Measurements from ENCODE around the gene KIF27. TPM values are rescaled to one million over a fixed set of nuclear protein-coding genes. Genes with fewer than 3 reads are reported as not detected.

Gene KIF27
- total RNA-seq, 1 donor from 2014 or later: 2.7 TPM

DNA sequence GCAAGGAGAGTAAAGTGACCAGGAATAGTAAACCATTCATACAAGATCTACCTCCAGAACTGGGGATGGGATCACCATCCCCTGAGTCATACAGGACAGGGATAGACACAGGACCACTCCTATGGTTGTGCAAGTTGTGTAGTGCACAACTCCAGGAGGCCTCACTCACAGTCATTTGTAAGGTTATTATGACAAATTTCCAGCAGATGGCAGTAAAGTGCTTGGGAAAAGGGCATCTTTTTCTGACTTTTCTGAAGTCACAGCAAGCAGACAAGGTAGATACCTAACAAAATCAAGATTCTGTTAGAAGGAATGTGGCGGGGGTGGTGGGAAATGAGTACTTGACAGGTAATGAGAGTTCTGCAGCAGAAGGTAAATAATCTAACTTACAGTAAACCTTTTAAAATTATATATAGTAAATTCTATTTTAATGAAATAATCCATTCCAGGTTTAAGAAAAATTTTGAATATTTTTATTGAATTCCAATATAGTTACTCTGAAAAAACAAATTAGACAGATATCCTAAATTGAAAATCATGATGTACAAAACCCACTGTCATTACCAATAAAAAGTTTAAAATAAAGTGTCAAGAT lies 16.7 kb upstream of the KIF27 start:
- H3K9me3 Mint-ChIP-seq (ENCODE audit: low read depth): no peaks in the 10 kb centered on the region
- no peaks in the 10 kb centered on the region for H3K27me3 Mint-ChIP-seq (ENCODE audit: low read depth)
- no peak overlapping the region for H3K4me3 Mint-ChIP-seq (ENCODE audit: unreplicated experiment)
- no peaks in the 10 kb centered on the region for H3K36me3 Mint-ChIP-seq (ENCODE audit: low read depth)
- DNase-seq (ENCODE audit: low spot score): no peak
- TF ChIP-seq, protein P1, sequence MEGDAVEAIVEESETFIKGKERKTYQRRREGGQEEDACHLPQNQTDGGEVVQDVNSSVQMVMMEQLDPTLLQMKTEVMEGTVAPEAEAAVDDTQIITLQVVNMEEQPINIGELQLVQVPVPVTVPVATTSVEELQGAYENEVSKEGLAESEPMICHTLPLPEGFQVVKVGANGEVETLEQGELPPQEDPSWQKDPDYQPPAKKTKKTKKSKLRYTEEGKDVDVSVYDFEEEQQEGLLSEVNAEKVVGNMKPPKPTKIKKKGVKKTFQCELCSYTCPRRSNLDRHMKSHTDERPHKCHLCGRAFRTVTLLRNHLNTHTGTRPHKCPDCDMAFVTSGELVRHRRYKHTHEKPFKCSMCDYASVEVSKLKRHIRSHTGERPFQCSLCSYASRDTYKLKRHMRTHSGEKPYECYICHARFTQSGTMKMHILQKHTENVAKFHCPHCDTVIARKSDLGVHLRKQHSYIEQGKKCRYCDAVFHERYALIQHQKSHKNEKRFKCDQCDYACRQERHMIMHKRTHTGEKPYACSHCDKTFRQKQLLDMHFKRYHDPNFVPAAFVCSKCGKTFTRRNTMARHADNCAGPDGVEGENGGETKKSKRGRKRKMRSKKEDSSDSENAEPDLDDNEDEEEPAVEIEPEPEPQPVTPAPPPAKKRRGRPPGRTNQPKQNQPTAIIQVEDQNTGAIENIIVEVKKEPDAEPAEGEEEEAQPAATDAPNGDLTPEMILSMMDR (IDR thresholded peaks at IDR 0.05): peak; percentile 91
- peaks cover 16% of the 10 kb centered on the region for H3K4me1 Mint-ChIP-seq (ENCODE audit: low read depth)
- H3K27ac Mint-ChIP-seq (ENCODE audit: unreplicated experiment): no peak overlapping the region

DNA sequence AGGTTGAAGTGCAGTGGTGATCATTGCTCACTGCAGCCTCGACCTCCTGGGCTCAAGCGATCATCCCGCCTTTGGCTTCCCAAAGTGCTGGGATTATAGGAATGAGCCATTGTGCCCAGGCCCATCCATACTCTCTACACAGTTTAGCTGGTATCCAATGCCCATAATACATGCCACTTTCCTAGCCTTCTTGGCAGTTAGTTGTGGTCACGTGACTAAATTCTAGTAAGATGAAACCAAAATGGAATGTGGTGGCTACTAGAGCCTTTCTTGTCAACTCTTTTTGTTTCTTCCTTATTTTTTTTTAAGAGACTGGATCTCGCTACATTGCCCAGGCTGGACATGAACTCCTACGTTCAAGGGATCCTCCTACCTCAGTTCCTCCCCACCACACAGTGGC lies 15.3 kb upstream of the KIF27 start:
- Mint-ChIP-seq H3K4me3 (ENCODE audit: unreplicated experiment) (no peak overlapping the region), H3K9me3 (ENCODE audit: low read depth) (no peaks in the 10 kb centered on the region), H3K4me1 (ENCODE audit: low read depth) (peaks cover 16% of the 10 kb centered on the region), H3K36me3 (ENCODE audit: low read depth) (no peaks in the 10 kb centered on the region), H3K27ac (ENCODE audit: unreplicated experiment) (no peak overlapping the region), H3K27me3 (ENCODE audit: low read depth) (no peaks in the 10 kb centered on the region)
- no peak for DNase-seq (ENCODE audit: low spot score)
- TF ChIP-seq, protein P1 (IDR thresholded peaks at IDR 0.05): no peak

DNA sequence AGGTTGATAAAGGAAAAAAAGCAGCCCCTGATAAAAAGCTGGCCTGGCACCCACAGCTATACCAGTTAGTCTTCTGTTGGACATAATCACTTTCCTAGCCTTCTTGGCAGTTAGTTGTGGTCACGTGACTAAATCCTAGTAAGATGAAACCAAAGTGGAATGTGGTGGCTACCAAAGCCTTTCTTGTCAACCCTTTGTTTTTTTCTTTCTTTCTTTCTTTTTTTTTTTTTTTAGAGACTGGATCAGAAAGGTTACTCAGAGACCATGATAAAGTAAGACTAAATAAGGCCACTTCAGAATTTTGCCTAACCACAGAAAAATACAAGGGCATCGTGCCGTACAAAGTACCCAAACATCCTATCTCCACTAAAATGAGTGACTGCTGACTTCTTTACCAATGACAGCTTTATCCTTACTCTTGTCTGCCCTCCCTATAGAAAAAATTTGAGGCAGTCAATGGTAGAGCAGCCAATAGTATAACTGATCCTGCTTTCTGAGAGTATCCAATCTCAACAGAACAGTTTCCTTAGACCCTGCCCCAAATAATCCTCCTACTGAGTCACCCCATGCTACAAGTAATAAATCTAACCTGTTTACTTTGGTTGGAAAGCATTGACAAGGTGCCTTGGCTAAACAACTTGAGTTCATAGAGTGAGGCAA lies 14.2 kb upstream of the KIF27 start:
- TF ChIP-seq, protein P1 (IDR thresholded peaks at IDR 0.05): no peak
- Mint-ChIP-seq H3K9me3 (ENCODE audit: low read depth) (no peaks in the 10 kb centered on the region), H3K4me1 (ENCODE audit: low read depth) (peaks cover 16% of the 10 kb centered on the region), H3K27me3 (ENCODE audit: low read depth) (no peaks in the 10 kb centered on the region), H3K36me3 (ENCODE audit: low read depth) (no peaks in the 10 kb centered on the region), H3K4me3 (ENCODE audit: unreplicated experiment) (no peak overlapping the region), H3K27ac (ENCODE audit: unreplicated experiment) (no peak overlapping the region)
- DNase-seq (ENCODE audit: low spot score): no peak

DNA sequence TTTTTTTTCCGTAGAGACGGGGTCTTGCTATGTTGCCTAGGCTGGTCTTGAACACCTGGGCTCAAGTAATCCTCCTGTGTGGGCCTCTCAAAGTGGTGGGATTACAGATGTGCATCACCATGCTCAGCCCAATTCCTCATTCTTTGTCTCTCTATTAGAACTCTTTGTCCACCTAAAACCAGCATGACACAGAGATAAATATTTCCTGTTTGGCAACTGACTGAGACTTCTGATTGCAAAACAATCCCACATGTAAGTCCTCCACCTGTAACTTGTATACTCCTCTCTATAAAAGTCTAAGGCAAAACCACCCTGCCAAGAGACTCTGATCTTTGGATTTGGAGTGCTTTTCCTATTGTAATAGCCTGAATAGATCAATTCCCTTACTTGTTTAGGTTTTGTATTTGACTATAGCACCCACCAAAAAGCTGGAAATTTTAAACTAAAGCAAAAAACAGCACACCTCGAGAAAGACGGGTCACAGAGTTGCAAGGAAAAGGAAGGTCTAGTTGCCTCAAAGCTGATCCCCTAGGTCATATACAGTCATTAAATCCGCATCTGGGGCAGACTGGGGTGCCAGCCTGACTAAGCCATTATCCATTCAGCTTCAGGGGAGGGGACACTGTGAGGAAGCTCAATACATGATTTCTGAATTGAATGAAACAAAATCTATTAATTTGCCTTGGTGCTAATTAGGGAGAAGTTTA lies 13.5 kb upstream of the KIF27 start:
- no peaks in the 10 kb centered on the region for H3K36me3 Mint-ChIP-seq (ENCODE audit: low read depth)
- H3K27ac Mint-ChIP-seq (ENCODE audit: unreplicated experiment): no peak overlapping the region
- TF ChIP-seq, protein P1 (IDR thresholded peaks at IDR 0.05): no peak
- H3K27me3 Mint-ChIP-seq (ENCODE audit: low read depth): no peaks in the 10 kb centered on the region
- no peak overlapping the region for H3K4me3 Mint-ChIP-seq (ENCODE audit: unreplicated experiment)
- peaks cover 16% of the 10 kb centered on the region for H3K4me1 Mint-ChIP-seq (ENCODE audit: low read depth)
- no peak for DNase-seq (ENCODE audit: low spot score)
- no peaks in the 10 kb centered on the region for H3K9me3 Mint-ChIP-seq (ENCODE audit: low read depth)

DNA sequence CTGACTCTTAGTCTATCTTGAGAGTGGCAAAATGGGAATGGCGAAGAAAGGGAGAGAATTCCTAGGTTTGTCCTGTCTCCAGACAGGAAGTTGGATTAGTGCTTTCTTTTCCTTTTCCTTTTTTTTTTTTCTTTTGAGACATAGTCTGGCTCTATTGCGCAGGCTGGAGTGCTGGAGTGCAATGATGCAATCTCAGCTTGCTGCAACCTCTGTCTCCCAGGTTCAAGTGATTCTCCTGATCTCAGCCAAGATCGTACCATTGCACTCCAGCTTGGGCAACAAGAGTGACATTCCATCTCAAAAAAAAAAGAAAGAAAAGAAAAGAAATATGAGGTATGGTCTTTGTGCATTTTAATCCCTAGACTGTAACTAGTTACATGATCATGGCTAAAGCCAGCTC lies 12.6 kb upstream of the KIF27 start:
- no peak for DNase-seq (ENCODE audit: low spot score)
- H3K4me1 Mint-ChIP-seq (ENCODE audit: low read depth): peaks cover 16% of the 10 kb centered on the region
- H3K27me3 Mint-ChIP-seq (ENCODE audit: low read depth): no peaks in the 10 kb centered on the region
- TF ChIP-seq, protein P1 (IDR thresholded peaks at IDR 0.05): no peak
- H3K9me3 Mint-ChIP-seq (ENCODE audit: low read depth): no peaks in the 10 kb centered on the region
- H3K27ac Mint-ChIP-seq (ENCODE audit: unreplicated experiment): no peak overlapping the region
- H3K36me3 Mint-ChIP-seq (ENCODE audit: low read depth): no peaks in the 10 kb centered on the region
- no peak overlapping the region for H3K4me3 Mint-ChIP-seq (ENCODE audit: unreplicated experiment)
